Neuron (in vitro differentiated cells): ENCODE measurements around the gene SOAT1.
"Not testable (repeated sequence)": the region's sequence is repeated elsewhere in the genome, so short reads cannot be mapped to it uniquely, and the experiment has no call there.

ENCODE experiments used
- H2AFZ ChIP-seq: one replicate; pipeline ENCODE4 v1.6.1; 2013; ENCODE audit warnings: low read depth, mild to moderate bottlenecking, inconsistent platforms, low read length, moderate library complexity
- H3K27me3 ChIP-seq: one replicate; pipeline ENCODE4 v1.6.1; 2013; ENCODE audit warnings: low read length; ENCODE audit not compliant: insufficient read depth
- H3K36me3 ChIP-seq: one replicate; pipeline ENCODE4 v1.6.1; 2013; ENCODE audit warnings: low read length; ENCODE audit not compliant: insufficient read depth
- H3K4me1 ChIP-seq: one replicate; pipeline ENCODE4 v1.6.1; 2013; ENCODE audit warnings: low read length; ENCODE audit not compliant: insufficient read depth
- H3K4me3 ChIP-seq: 2 replicates; pipeline ENCODE4 v1.5.1; 2013; ENCODE audit warnings: mild to moderate bottlenecking, low read length, moderate library complexity
- H3K9me3 ChIP-seq: one replicate; pipeline ENCODE4 v1.6.1; 2013; ENCODE audit warnings: low read length

The SOAT1 gene

GRCh38 chr1:179380299-179380698 lies 86.7 kb downstream of the SOAT1 start:
- Histone ChIP-seq H3K4me3 (no peak overlapping the region), H3K9me3 (no peaks in the 10 kb centered on the region), H3K27me3 (no peaks in the 10 kb centered on the region), H3K36me3 (no peaks in the 10 kb centered on the region), H3K4me1 (no peaks in the 10 kb centered on the region), H2AFZ (no peak overlapping the region)

DNA sequence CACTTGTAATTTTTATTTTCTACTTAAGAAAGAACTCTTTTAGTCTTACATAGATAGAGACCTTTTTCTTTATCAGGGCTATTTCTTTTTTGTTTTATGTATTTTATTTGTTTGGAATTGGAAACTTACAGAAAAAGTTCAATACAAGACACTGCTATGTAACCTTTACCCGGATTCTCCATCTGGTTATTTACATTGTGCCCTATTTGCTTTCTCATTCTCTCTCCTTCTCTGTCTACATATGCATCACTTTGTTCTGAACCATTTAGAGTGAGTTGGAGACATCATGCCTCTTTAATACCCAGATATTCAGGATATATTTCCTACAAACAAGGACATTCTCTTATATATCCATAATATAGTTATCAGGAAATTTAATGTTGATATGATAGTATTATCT lies 90.4 kb downstream of the SOAT1 start:
- H2AFZ ChIP-seq, result no peak overlapping the region
- H3K4me3 ChIP-seq, result no peak overlapping the region
- H3K4me1 ChIP-seq, result no peaks in the 10 kb centered on the region
- no peaks in the 10 kb centered on the region for H3K27me3 ChIP-seq
- H3K36me3 ChIP-seq, result no peaks in the 10 kb centered on the region
- H3K9me3 ChIP-seq, result no peaks in the 10 kb centered on the region

DNA sequence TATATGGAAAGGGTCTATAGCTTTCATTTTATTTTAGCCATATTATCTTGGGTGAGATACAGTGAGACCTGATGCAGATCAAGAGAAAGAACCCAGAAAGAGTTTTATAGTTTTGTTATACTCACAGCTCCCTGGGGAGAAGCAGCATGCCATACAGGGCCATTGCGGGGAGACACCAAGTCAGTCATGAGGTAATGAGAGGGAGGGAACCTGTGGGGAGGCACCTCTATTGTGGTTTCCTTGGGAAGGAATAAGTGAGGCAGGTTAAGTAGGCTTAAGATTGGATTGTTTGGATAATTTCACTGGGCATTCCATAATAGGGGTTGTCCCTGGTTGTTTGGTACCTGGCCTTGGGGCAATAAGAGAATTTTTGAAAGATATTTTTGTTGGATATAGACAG lies 91.9 kb downstream of the SOAT1 start:
- Histone ChIP-seq H3K4me1 (no peaks in the 10 kb centered on the region), H3K9me3 (no peaks in the 10 kb centered on the region), H3K36me3 (no peaks in the 10 kb centered on the region), H2AFZ (no peak overlapping the region), H3K27me3 (no peaks in the 10 kb centered on the region), H3K4me3 (no peak overlapping the region)

GRCh38 chr1:179393721-179394120 lies 100.1 kb downstream of the SOAT1 start:
- H3K4me1 ChIP-seq, result no peaks in the 10 kb centered on the region
- no peaks in the 10 kb centered on the region for H3K36me3 ChIP-seq
- no peaks in the 10 kb centered on the region for H3K27me3 ChIP-seq
- H3K9me3 ChIP-seq, result no peaks in the 10 kb centered on the region
- no peak overlapping the region for H3K4me3 ChIP-seq
- H2AFZ ChIP-seq, result no peak overlapping the region

DNA sequence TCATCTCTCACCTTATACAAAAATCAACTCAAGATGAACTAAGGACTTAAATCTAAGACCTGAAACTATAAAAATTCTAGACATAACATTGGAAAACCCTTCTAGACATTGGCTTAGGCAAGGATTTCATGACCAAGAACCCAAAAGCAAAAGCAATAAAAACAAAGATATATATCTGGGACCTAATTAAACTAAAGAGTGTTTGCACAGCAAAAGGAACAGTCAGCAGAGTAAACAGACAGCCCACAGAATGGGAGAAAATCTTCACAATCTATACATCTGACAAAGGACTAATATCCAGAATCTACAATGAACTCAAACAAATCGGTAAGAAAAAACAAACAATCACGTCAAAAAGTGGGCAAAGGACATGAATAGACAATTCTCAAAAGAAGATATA lies 105.8 kb downstream of the SOAT1 start:
- H3K4me1 ChIP-seq, H3K9me3 ChIP-seq, H3K36me3 ChIP-seq, H3K4me3 ChIP-seq, H3K27me3 ChIP-seq, H2AFZ ChIP-seq: not testable (repeated sequence)
